HEK293T (cell line): ENCODE measurements around the gene ARHGAP29.

Experiments
- FOXK2 ChIP-seq: fragments of 450-650 bp; IDR thresholded peaks from 2 replicates; pipeline ENCODE4 v1.6.1; 2016; ENCODE audit warnings: mild to moderate bottlenecking
- SP1 ChIP-seq: fragments of 450-650 bp; IDR thresholded peaks from 2 replicates; pipeline ENCODE4 v1.6.1; 2017

DNA sequence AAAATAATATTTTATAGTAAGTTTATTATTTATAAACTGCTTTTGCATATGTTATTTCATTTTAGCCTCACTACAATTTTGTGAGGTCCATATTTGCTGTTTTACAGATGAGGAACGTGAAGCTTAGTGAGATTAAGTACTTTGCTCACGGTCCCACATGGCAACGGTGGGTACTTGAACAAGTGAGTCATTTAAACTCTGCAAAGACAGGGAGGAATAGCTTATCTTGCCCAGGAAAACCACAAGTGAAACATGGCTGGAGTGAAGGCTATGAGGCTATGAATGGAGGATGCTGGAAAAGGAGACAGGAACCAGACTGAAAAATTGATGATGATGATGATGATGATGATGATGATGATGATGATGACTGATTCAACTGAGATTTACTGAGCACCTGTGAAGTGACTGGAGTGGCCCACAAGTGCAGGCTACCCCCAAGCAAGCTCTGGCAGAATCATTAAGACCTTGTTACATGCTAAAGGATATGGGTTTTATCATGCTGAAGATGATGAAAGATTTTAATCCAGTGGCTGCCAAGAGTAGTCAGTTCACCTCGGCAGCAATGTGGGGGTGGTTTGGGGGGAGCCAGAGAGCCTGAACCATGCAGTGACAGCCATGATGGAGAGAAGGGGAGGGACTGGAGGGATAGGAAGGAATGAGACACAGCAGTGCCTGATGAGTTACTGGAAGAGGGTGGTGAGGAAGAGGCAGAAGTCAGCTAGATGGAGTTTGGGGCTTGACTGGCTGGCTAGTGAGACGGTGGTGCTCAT is 115.0 kb downstream of the ARHGAP29 start:
- TF ChIP-seq SP1 (no peak), FOXK2 (no peak)
